Hepatocyte (in vitro differentiated cells): Measurements from ENCODE around the gene PSG5. TPM values are rescaled to one million over a fixed set of nuclear protein-coding genes. Genes with fewer than 3 reads are reported as not detected.
"Not testable (repeated sequence)": the region's sequence is repeated elsewhere in the genome, so short reads cannot be mapped to it uniquely, and the experiment has no call there.

Experiments
- DNase-seq: peaks from one replicate; pipeline ENCODE4 v3.0.0-alpha.2; 2016; ENCODE audit warnings: low spot score
- H2AFZ ChIP-seq: fragments of 200-600 bp; sonication (generic); 2 replicates; pipeline ENCODE4 v1.6.0; 2016; ENCODE audit warnings: antibody characterized with exemption, mild to moderate bottlenecking
- H3K27ac ChIP-seq: fragments of 200-600 bp; sonication (generic); 2 replicates; pipeline ENCODE4 v1.5.1; 2016; ENCODE audit warnings: mild to moderate bottlenecking
- H3K27me3 ChIP-seq: fragments of 200-600 bp; sonication (generic); 2 replicates; pipeline ENCODE4 v1.6.1; 2016
- H3K36me3 ChIP-seq: fragments of 200-600 bp; sonication (generic); replicated peaks from 2 replicates; pipeline ENCODE4 v1.5.1; 2016; ENCODE audit warnings: low read depth; ENCODE audit not compliant: insufficient read depth
- H3K4me1 ChIP-seq: fragments of 200-600 bp; sonication (generic); 2 replicates; pipeline ENCODE4 v1.5.1; 2016; ENCODE audit warnings: mild to moderate bottlenecking, moderate library complexity; ENCODE audit not compliant: insufficient read depth
- H3K4me2 ChIP-seq: fragments of 200-600 bp; sonication (generic); 2 replicates; pipeline ENCODE4 v1.6.0; 2016
- H3K4me3 ChIP-seq: fragments of 200-600 bp; sonication (generic); 2 replicates; pipeline ENCODE4 v1.5.1; 2016; ENCODE audit warnings: mild to moderate bottlenecking
- H3K79me2 ChIP-seq: fragments of 200-600 bp; sonication (generic); 2 replicates; pipeline ENCODE4 v1.6.0; 2017; ENCODE audit warnings: mild to moderate bottlenecking
- H3K9me2 ChIP-seq: fragments of 200-600 bp; sonication (generic); replicated peaks from 2 replicates; pipeline ENCODE4 v1.6.0; 2017; ENCODE audit warnings: mild to moderate bottlenecking; ENCODE audit not compliant: insufficient read depth
- H3K9me3 ChIP-seq: fragments of 200-600 bp; sonication (generic); 2 replicates; pipeline ENCODE4 v1.5.1; 2016; ENCODE audit warnings: low read depth, mild to moderate bottlenecking
- H4K20me1 ChIP-seq: fragments of 200-600 bp; sonication (generic); 2 replicates; pipeline ENCODE4 v1.6.0; 2016; ENCODE audit warnings: mild to moderate bottlenecking; ENCODE audit not compliant: insufficient read depth, poor library complexity, severe bottlenecking
- CTCF ChIP-seq: fragments of 200-600 bp; sonication (generic); IDR thresholded peaks from 2 replicates; pipeline ENCODE4 v1.5.1; 2016; ENCODE audit warnings: antibody characterized with exemption, mild to moderate bottlenecking; ENCODE audit not compliant: poor library complexity
- EZH2 ChIP-seq: fragments of 200-600 bp; sonication (generic); IDR thresholded peaks from 2 replicates; pipeline ENCODE4 v1.6.1; 2016; ENCODE audit warnings: antibody characterized with exemption, mild to moderate bottlenecking, borderline replicate concordance
- EZH2phosphoT487 ChIP-seq: fragments of 200-600 bp; sonication (generic); IDR thresholded peaks from one replicate; pipeline ENCODE4 v1.6.1; 2018; ENCODE audit warnings: antibody characterized with exemption, mild to moderate bottlenecking, low read depth, moderate library complexity; ENCODE audit not compliant: unreplicated experiment, severe bottlenecking
- WGBS: methylation state at CpG from one replicate; pipeline ENCODE4 v1.1.6; 2016; ENCODE audit warnings: low lambda C conversion rate; ENCODE audit errors: missing lambda C conversion rate; 5-methylcytosine and 5-hydroxymethylcytosine counted together
- polyA plus RNA-seq: library from polyadenylated mRNA; unstranded; fragments of >200 nt; fragmentation: Nextera tagmentation; extraction: Ambion mirVana; gene quantifications from 2 replicates; pipeline ENCODE4 v1.2.1, GENCODE V29; 2016
- total RNA-seq: library from RNA; depleted of rRNA; stranded (reverse); fragments of >200 nt; gene quantifications from 2 replicates; pipeline ENCODE4 v1.2.3, GENCODE V29; 2014

PSG5 gene
- total and polyA plus RNA-seq, 2 experiments from 2014 or later, result 0.23 to 0.27 TPM

- H3K4me1 ChIP-seq, result no peaks in the 10 kb centered on the region
- no peak overlapping the region for H3K4me2 ChIP-seq
- H3K79me2 ChIP-seq, result no peaks in the 10 kb centered on the region
- TF ChIP-seq EZH2phosphoT487, result no peak
- no peak for TF ChIP-seq CTCF
- no peak for TF ChIP-seq EZH2
- H3K4me3 ChIP-seq, result no peak overlapping the region
- H3K9me2 ChIP-seq, result no peaks in the 10 kb centered on the region
- H3K36me3 ChIP-seq, result no peaks in the 10 kb centered on the region
- H3K9me3 ChIP-seq, result no peaks in the 10 kb centered on the region
- H3K27me3 ChIP-seq, result no peaks in the 10 kb centered on the region
- DNase-seq, result no peak
- H3K27ac ChIP-seq, result no peak overlapping the region
- no peak overlapping the region for H2AFZ ChIP-seq
- no peaks in the 10 kb centered on the region for H4K20me1 ChIP-seq
- 53% methylated on average over 4 of the region's 4 CpGs for WGBS
Measured at GRCh38 chr19:43207991-43208390, 21.7 kb upstream of the PSG5 start.

GRCh38 chr19:43207174-43207573 is 20.8 kb upstream of the PSG5 start:
- not testable (repeated sequence) for H3K9me2 ChIP-seq, H3K4me2 ChIP-seq, H3K36me3 ChIP-seq, DNase-seq, H3K79me2 ChIP-seq, H3K27me3 ChIP-seq, H3K4me1 ChIP-seq, H3K9me3 ChIP-seq, H2AFZ ChIP-seq, H3K27ac ChIP-seq, H3K4me3 ChIP-seq, H4K20me1 ChIP-seq
- WGBS, result 47% methylated on average over 7 of the region's 8 CpGs

- H3K36me3 ChIP-seq, H3K9me3 ChIP-seq, H2AFZ ChIP-seq, H3K27me3 ChIP-seq, DNase-seq, H3K79me2 ChIP-seq, H3K4me2 ChIP-seq, H4K20me1 ChIP-seq, H3K4me3 ChIP-seq, H3K9me2 ChIP-seq, H3K4me1 ChIP-seq, H3K27ac ChIP-seq: not testable (repeated sequence)
- WGBS, result 58% methylated on average over 6 of the region's 9 CpGs
Measured at GRCh38 chr19:43205471-43206105, 19.3 kb upstream of the PSG5 start, which contains the start of gene PSG4. TSS of gene PSG4 (minus strand) at chr19:43205638. CDS start at chr19:43205536, 102 bp downstream.

- not testable (repeated sequence) for H3K4me2 ChIP-seq
- 71% methylated on average over 7 of the region's 7 CpGs for WGBS
Measured at GRCh38 chr19:43203611-43204010, 17.3 kb upstream of the PSG5 start.

GRCh38 chr19:43201891-43202290 is 15.6 kb upstream of the PSG5 start:
- 73% methylated on average over 2 of the region's 2 CpGs for WGBS
- not testable (repeated sequence) for H2AFZ ChIP-seq, H3K9me3 ChIP-seq, H3K4me1 ChIP-seq, H3K36me3 ChIP-seq, H3K4me3 ChIP-seq, H3K27ac ChIP-seq, H3K4me2 ChIP-seq, H3K27me3 ChIP-seq, DNase-seq, H3K9me2 ChIP-seq, H3K79me2 ChIP-seq, H4K20me1 ChIP-seq

More at GRCh38 chr19:43203611-43204010, 17.3 kb upstream of the PSG5 start:
- H3K9me3 ChIP-seq, H3K9me2 ChIP-seq, H3K4me3 ChIP-seq, H2AFZ ChIP-seq, DNase-seq, H4K20me1 ChIP-seq, H3K27me3 ChIP-seq, H3K4me1 ChIP-seq, H3K79me2 ChIP-seq, H3K27ac ChIP-seq, H3K36me3 ChIP-seq: not testable (repeated sequence)

GRCh38 chr19:43201337-43201801 is 15.0 kb upstream of the PSG5 start:
- not testable (repeated sequence) for H3K4me2 ChIP-seq, H3K36me3 ChIP-seq, H3K79me2 ChIP-seq, H3K9me2 ChIP-seq, DNase-seq, H3K9me3 ChIP-seq, H3K27me3 ChIP-seq, H3K4me1 ChIP-seq, H3K27ac ChIP-seq, H4K20me1 ChIP-seq, H3K4me3 ChIP-seq, H2AFZ ChIP-seq
- 72% methylated on average over 6 of the region's 7 CpGs for WGBS

- H3K4me2 ChIP-seq, H3K9me2 ChIP-seq, H4K20me1 ChIP-seq, H3K36me3 ChIP-seq, H3K4me3 ChIP-seq, DNase-seq, H3K27ac ChIP-seq, H3K27me3 ChIP-seq, H2AFZ ChIP-seq, H3K4me1 ChIP-seq, H3K79me2 ChIP-seq, H3K9me3 ChIP-seq: not testable (repeated sequence)
- WGBS, result 62% methylated on average over 5 of the region's 5 CpGs
Measured at GRCh38 chr19:43198686-43199419, 12.5 kb upstream of the PSG5 start.
